ENCODE data around the gene NOX5.
"Not testable (repeated sequence)": the region's sequence is repeated elsewhere in the genome, so short reads cannot be mapped to it uniquely, and the experiment has no call there.

Gene NOX5

DNA sequence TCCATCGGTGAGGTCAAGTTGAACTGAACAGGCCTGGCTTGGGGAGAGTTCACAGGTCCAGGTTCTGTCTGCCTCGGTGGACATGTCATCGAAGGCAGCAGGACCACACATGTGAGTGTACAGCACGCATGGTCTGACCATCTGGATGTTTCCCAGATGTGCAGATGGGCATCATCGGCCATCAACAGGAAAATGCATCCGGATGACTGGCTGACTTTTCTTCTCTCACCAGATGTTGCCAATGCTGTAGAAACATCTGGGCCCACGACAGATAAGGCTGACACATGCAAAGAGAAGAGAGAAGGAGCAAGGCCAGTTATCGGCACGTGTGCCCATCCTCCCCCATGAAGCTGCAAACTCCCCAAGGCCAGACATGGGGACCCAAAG is 45.1 kb downstream of the NOX5 start:
- no peak for DNase-seq

DNA sequence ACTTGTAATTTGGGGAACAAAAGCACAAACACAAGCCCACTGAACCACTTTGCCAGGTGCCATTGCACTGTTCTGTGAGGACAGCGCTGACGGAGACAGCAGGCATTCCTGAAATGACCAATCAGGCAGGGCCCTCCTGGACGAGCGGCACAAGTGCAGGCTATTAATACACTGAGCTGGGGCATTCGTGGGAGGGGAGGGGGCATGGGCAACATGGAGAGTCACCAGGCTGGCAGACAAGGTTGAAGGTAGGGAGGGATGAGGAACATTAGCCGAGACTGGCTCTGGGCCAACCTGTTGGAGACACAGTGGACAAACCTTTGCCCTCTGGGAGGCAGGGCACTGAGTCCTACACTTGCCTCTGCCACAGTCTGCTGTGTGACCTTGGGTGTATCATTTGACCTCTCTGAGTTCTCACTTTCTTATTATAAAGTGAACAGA is 45.6 kb downstream of the NOX5 start:
- no peak for DNase-seq

- no peak for DNase-seq
These were observed 46.2 kb downstream of the NOX5 start for GRCh38 chr15:69060744-69061143.

GRCh38 chr15:69061414-69061842 is 46.9 kb downstream of the NOX5 start:
- DNase-seq = no peak

DNA sequence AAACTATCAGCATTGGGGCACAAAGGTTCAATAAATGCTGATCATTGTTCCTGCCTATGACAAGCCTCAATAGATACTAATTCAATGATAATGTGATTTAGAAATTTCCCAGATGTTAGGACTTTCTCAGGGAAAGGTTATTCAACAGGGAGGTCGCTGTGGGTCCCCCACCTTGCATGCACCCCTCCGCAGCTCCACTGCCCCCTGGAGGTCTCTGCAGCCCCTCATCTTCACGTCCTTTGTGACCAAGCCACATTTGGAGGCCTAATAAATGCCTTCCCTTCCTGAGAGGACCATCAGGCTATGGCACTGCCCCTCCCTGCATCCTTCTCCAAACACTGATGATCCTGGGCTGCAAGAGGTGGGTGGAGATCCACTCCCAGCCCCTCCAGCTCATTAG is 50.2 kb downstream of the NOX5 start:
- no peak for DNase-seq

- no peak for DNase-seq
These were observed 51.8 kb downstream of the NOX5 start for GRCh38 chr15:69066007-69066995.

DNA sequence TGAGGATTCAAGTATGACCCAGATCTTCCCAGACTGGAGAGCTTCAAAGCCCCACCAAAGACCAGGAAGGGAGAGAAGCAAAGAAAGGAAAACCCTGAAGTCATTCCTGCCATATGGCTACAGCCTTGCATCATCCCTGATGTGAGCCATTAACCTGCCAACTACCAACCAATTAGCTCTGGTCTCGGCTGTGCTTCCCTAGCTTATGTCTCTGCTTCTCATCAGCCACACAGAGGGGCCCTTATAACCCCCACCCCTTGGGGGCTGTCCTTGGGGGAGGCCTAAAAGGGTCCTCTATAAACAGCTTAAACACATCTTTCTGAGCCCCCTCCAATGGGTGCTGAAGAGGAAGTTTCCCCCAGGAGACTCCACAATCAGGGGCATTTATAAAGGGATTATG is 52.8 kb downstream of the NOX5 start:
- no peak for DNase-seq

DNA sequence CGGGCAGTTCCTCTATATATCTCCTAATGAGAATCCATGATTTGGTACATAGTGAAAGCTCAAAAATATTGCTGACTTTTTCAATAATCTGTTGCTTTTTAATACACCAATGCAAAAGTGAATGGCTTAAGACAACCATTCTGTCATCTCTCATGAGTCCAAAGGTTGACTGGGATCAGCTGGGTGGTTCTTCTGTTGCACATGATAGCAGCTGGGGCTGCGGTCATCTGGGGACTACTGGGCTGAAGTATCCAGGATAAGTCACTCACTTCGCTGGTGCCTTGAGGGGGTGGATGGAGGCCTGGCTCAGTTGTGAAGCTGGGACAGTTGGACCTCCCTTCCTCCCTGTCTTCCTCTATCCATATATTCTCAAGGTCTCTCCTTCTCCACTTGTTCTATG is 53.7 kb downstream of the NOX5 start:
- DNase-seq = no peak

GRCh38 chr15:69069290-69069689 is 54.8 kb downstream of the NOX5 start:
- DNase-seq = not testable (repeated sequence)

GRCh38 chr15:69069996-69070395 is 55.5 kb downstream of the NOX5 start:
- DNase-seq = no peak

DNA sequence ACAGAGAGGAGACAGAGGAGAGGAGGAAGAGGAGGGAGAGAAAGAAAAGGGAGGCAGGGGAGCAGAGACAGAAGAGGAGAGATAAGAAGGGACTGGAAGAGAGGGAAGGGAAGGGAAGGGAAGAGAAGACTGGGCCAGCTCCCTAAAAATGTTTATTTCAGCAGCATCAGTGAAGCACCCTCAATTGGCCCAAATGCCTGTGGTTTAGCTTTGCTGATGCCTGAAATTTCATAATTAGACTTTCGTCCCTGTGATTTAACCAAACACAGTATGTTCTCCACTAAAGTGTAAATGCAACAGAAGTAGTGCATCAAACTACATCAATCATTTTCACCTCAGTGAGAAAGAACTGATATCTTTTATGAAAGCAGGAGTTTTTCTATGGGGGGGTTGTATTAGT is 55.9 kb downstream of the NOX5 start:
- DNase-seq = no peak

- DNase-seq = no peak
These were observed 56.8 kb downstream of the NOX5 start for GRCh38 chr15:69071260-69071659.

DNA sequence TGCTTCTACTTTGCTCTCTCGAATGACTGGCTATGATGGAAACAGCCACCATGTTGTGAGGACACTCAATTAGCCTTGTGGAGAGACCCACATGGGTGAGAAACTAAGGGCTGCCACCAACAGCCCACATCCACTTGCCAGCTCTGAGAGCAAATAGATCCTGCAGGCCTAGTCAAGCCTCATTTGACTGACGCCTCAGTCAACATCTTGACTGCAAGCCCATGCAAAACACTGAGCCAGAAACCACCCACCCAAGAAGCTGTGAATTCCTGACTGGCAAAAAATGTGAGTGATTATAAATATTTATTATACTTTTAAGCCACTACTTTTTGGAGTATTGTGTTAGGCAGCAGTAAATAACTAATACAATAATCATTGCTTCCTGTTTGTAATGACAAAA is 58.4 kb downstream of the NOX5 start:
- no peak for DNase-seq

DNA sequence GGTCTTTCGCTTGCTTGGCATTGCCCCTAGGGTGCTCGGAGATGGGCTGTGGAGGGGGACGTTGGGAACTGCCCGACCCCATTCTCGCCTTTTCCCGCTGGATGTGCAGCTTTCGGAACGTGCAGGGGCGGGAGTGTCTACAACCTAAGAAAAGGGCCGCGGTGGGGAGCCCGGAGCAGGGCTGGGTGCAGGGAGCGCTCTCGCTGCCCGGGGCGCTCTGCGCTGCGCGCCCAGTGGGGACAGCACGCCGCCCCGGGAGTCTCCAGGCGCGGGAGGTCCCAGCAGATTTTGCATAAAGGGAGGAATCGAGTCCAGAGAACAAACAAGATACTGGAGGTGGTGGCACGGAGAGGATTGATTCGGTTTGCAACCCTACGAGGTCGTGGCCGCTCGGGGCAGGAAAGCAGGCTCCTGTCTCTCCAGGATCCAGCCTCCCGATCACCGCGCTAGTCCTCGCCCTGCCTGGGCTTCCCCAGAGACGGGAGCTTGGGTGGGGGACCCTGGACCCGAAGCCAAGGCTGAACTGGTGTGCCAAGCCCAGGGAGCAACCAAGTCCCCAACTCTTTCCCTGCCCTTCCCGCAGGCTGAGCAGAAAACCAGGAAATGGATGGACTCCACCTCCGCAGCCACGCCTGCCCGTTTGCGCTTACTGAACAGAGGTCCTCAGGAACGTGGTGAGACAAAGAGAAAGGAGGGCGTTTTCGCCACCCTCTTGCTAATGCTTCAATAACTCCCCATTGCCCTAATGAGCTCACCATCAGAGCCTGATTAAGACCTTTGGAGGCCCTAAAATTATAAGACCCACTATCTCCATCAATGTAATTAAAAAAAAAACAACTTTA is 59.7 kb downstream of the NOX5 start:
- no peak for DNase-seq

GRCh38 chr15:69074843-69075224 is 60.3 kb downstream of the NOX5 start:
- no peak for DNase-seq

DNA sequence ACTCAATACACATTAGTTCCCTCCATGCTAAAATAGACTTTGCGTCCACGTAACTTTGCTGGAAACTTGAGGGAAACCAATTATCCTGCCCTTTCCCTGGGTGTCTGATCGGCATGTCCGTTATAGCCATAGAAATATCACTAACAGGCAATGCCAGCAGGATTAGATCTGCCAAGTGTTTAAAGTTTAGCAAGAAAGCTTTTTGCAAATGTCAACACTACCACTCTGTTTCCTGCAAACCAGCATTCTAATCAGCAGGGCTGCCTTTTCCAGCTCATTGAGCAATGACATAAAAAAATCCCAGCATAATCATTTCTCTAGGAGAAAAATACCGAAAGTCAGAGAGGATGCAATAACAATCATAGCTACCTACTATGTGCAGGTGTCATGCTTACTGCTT is 60.9 kb downstream of the NOX5 start:
- DNase-seq = no peak

DNA sequence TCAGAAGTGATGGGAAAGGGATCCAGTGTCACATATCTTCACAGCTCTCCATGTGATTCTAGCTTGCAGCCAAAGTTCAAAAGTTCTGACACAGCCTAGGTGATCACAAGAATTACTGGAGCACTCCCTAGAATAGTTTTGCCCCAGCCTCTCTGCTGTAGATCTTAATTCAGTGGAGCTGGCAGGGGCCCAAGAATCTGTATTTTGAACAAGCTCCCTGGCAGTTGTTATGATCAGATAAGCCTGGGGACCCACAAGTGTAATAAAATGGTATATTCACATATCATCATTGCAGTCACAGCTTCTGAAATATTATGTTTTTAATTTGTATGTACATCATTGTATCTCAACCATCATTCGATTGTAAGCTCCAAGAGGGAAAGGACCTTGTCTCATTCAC is 62.3 kb downstream of the NOX5 start:
- no peak for DNase-seq

- no peak for DNase-seq
These were observed 64.1 kb downstream of the NOX5 start for GRCh38 chr15:69078638-69079037.

- no peak for DNase-seq
These were observed 66.1 kb downstream of the NOX5 start for GRCh38 chr15:69080295-69081248.

- DNase-seq = no peak
These were observed 67.0 kb downstream of the NOX5 start for GRCh38 chr15:69081310-69082004.

GRCh38 chr15:69082021-69082502 is 67.6 kb downstream of the NOX5 start:
- no peak for DNase-seq

- no peak for DNase-seq
These were observed 68.1 kb downstream of the NOX5 start for GRCh38 chr15:69082554-69082953.

Data from effector CD8-positive, alpha-beta T cell (primary cell).